ENCODE measurements around the gene CLIP3.
A peak's percentile ranks its signal among the peaks of the same experiment; 100 is the strongest.
"Not testable (repeated sequence)": the region's sequence is repeated elsewhere in the genome, so short reads cannot be mapped to it uniquely, and the experiment has no call there.

CLIP3 gene

GRCh38 chr19:36051236-36051635, 18.6 kb upstream of the CLIP3 start:
- no peak overlapping the region for H3K4me3 ChIP-seq (ENCODE audit: low read depth, low read length)
- H3K27me3 ChIP-seq: no peaks in the 10 kb centered on the region
- no peaks in the 10 kb centered on the region for H3K36me3 ChIP-seq
- H3K9me3 ChIP-seq: no peaks in the 10 kb centered on the region
- peak; percentile 44 for TF ChIP-seq CTCF (IDR thresholded peaks at IDR 0.05; ENCODE audit: low read depth, low read length)
- H3K4me1 ChIP-seq: no peaks in the 10 kb centered on the region
- no peak for DNase-seq

- no peaks in the 10 kb centered on the region for H3K9me3 ChIP-seq
- no peak for DNase-seq
- H3K4me1 ChIP-seq: no peaks in the 10 kb centered on the region
- no peak overlapping the region for H3K4me3 ChIP-seq (ENCODE audit: low read depth, low read length)
- H3K27me3 ChIP-seq: no peaks in the 10 kb centered on the region
- H3K36me3 ChIP-seq: no peaks in the 10 kb centered on the region; the same call in 1 of the 2 replicates
- no peak for TF ChIP-seq CTCF (IDR thresholded peaks at IDR 0.05; ENCODE audit: low read depth, low read length)
Measured at GRCh38 chr19:36049080-36049698, 16.5 kb upstream of the CLIP3 start.

- no peaks in the 10 kb centered on the region for H3K9me3 ChIP-seq
- H3K27me3 ChIP-seq: no peaks in the 10 kb centered on the region
- no peaks in the 10 kb centered on the region; the same call in 1 of the 2 replicates for H3K36me3 ChIP-seq
- no peaks in the 10 kb centered on the region for H3K4me1 ChIP-seq
- DNase-seq: no peak
- H3K4me3 ChIP-seq (ENCODE audit: low read depth, low read length): no peak overlapping the region
- TF ChIP-seq CTCF (IDR thresholded peaks at IDR 0.05; ENCODE audit: low read depth, low read length): no peak
Measured at GRCh38 chr19:36047835-36048234, 15.2 kb upstream of the CLIP3 start.

GRCh38 chr19:36046443-36047050, 13.9 kb upstream of the CLIP3 start:
- H3K27me3 ChIP-seq: no peaks in the 10 kb centered on the region
- H3K4me1 ChIP-seq: no peaks in the 10 kb centered on the region
- H3K9me3 ChIP-seq: no peaks in the 10 kb centered on the region
- H3K36me3 ChIP-seq: no peaks in the 10 kb centered on the region; the same call in 1 of the 2 replicates
- no peak overlapping the region for H3K4me3 ChIP-seq (ENCODE audit: low read depth, low read length)
- DNase-seq: no peak
- no peak for TF ChIP-seq CTCF (IDR thresholded peaks at IDR 0.05; ENCODE audit: low read depth, low read length)

- TF ChIP-seq CTCF (IDR thresholded peaks at IDR 0.05; ENCODE audit: low read depth, low read length): no peak
- no peaks in the 10 kb centered on the region for H3K9me3 ChIP-seq
- DNase-seq: no peak
- no peaks in the 10 kb centered on the region for H3K4me1 ChIP-seq
- peaks cover 2% of the 10 kb centered on the region; the same call in 1 of the 2 replicates for H3K36me3 ChIP-seq
- no peak overlapping the region for H3K4me3 ChIP-seq (ENCODE audit: low read depth, low read length)
- H3K27me3 ChIP-seq: no peaks in the 10 kb centered on the region
Measured at GRCh38 chr19:36043952-36044351, 11.3 kb upstream of the CLIP3 start.

GRCh38 chr19:36041831-36042230, 9.2 kb upstream of the CLIP3 start:
- no peak for DNase-seq
- no peak for TF ChIP-seq CTCF (IDR thresholded peaks at IDR 0.05; ENCODE audit: low read depth, low read length)
- H3K9me3 ChIP-seq: no peaks in the 10 kb centered on the region
- no peak overlapping the region for H3K4me3 ChIP-seq (ENCODE audit: low read depth, low read length)
- H3K27me3 ChIP-seq: no peaks in the 10 kb centered on the region
- peaks cover 2% of the 10 kb centered on the region; the same call in 1 of the 2 replicates for H3K36me3 ChIP-seq
- no peaks in the 10 kb centered on the region for H3K4me1 ChIP-seq

GRCh38 chr19:36041092-36041491, 8.4 kb upstream of the CLIP3 start:
- H3K9me3 ChIP-seq; H3K4me3 ChIP-seq (ENCODE audit: low read depth, low read length); DNase-seq; H3K4me1 ChIP-seq; H3K27me3 ChIP-seq; H3K36me3 ChIP-seq: not testable (repeated sequence)
